GM23338 (cell line): ENCODE measurements around the gene RALGPS1. TPM values are rescaled to one million over a fixed set of nuclear protein-coding genes. Genes with fewer than 3 reads are reported as not detected.

Source experiments
- ATAC-seq: fragments of 200-7000 bp; cut with Tn5 transposase; 3 replicates; pipeline ENCODE4 v1.9.1; 2020
- DNase-seq: peaks from one replicate; pipeline ENCODE4 v3.0.0-alpha.2; 2015; ENCODE audit warnings: low spot score
- H2AFZ ChIP-seq: fragments of 200-600 bp; sonication (generic); 2 replicates; pipeline ENCODE4 v1.8.0; 2016; ENCODE audit warnings: antibody characterized with exemption, mild to moderate bottlenecking, moderate library complexity
- H3F3A ChIP-seq: fragments of 200-600 bp; sonication (generic); replicated peaks from 2 replicates; pipeline ENCODE4 v1.8.0; 2017; ENCODE audit warnings: antibody characterized with exemption, mixed run types, low read depth
- H3K27ac ChIP-seq: fragments of 200-600 bp; sonication (generic); 2 replicates; pipeline ENCODE4 v1.6.1; 2016; ENCODE audit warnings: low read depth
- H3K27me3 ChIP-seq: fragments of 200-600 bp; sonication (generic); 2 replicates; pipeline ENCODE4 v1.8.0; 2016; ENCODE audit warnings: mild to moderate bottlenecking, mixed run types, moderate library complexity; ENCODE audit not compliant: insufficient read depth
- H3K36me3 ChIP-seq: fragments of 200-600 bp; sonication (generic); 2 replicates; pipeline ENCODE4 v1.8.0; 2016; ENCODE audit warnings: mild to moderate bottlenecking; ENCODE audit not compliant: insufficient read depth
- H3K4me1 ChIP-seq: fragments of 200-600 bp; sonication (generic); 2 replicates; pipeline ENCODE4 v1.8.0; 2016; ENCODE audit warnings: mild to moderate bottlenecking, moderate library complexity; ENCODE audit not compliant: insufficient read depth
- H3K4me2 ChIP-seq: fragments of 200-600 bp; sonication (generic); 2 replicates; pipeline ENCODE4 v1.7.1; 2017; ENCODE audit warnings: mixed run types
- H3K4me3 ChIP-seq: fragments of 200-600 bp; sonication (generic); 2 replicates; pipeline ENCODE4 v1.6.1; 2016; ENCODE audit warnings: mixed run types
- H3K79me2 ChIP-seq: fragments of 200-600 bp; sonication (generic); replicated peaks from 2 replicates; pipeline ENCODE4 v1.8.0; 2017; ENCODE audit warnings: mild to moderate bottlenecking; ENCODE audit not compliant: insufficient read depth
- H3K9me2 ChIP-seq: fragments of 200-600 bp; sonication (generic); 2 replicates; pipeline ENCODE4 v1.8.0; 2017; ENCODE audit not compliant: insufficient read depth
- H4K20me1 ChIP-seq: fragments of 200-600 bp; sonication (generic); replicated peaks from 2 replicates; pipeline ENCODE4 v1.8.0; 2017; ENCODE audit warnings: mild to moderate bottlenecking; ENCODE audit not compliant: insufficient read depth
- H3K27ac Mint-ChIP-seq: 2 replicates; pipeline ENCODE4 v1.8.0; 2020; ENCODE audit warnings: inconsistent platforms, mild to moderate bottlenecking, moderate library complexity, mixed read lengths
- H3K27me3 Mint-ChIP-seq: 3 replicates; pipeline ENCODE4 v1.8.0; 2022; ENCODE audit warnings: low read depth, mild to moderate bottlenecking, moderate library complexity, mixed read lengths, inconsistent platforms; ENCODE audit not compliant: insufficient read depth, poor library complexity
- H3K36me3 Mint-ChIP-seq: 3 replicates; pipeline ENCODE4 v1.8.0; 2021; ENCODE audit warnings: low read depth, mild to moderate bottlenecking, inconsistent platforms, moderate library complexity, mixed read lengths
- H3K4me1 Mint-ChIP-seq: 3 replicates; pipeline ENCODE4 v1.8.0; 2020; ENCODE audit warnings: mild to moderate bottlenecking, inconsistent platforms, mixed read lengths
- H3K4me3 Mint-ChIP-seq: 3 replicates; pipeline ENCODE4 v1.8.0; 2021; ENCODE audit warnings: moderate library complexity, mild to moderate bottlenecking, inconsistent platforms, mixed read lengths
- H3K9me3 Mint-ChIP-seq: 3 replicates; pipeline ENCODE4 v1.8.0; 2020; ENCODE audit warnings: moderate library complexity, mild to moderate bottlenecking, inconsistent platforms, mixed read lengths
- CREB1 ChIP-seq: fragments of 250-450 bp; sonication (Bioruptor Pico); IDR thresholded peaks from 2 replicates; pipeline ENCODE4 v1.5.0; 2020; ENCODE audit warnings: low read depth, mild to moderate bottlenecking, moderate library complexity
- EZH2 ChIP-seq: fragments of 200-600 bp; sonication (generic); IDR thresholded peaks from one replicate; pipeline ENCODE4 v1.8.0; 2017; ENCODE audit warnings: antibody characterized with exemption, mild to moderate bottlenecking, low read depth; ENCODE audit not compliant: unreplicated experiment
- EZH2phosphoT487 ChIP-seq: fragments of 200-600 bp; sonication (generic); IDR thresholded peaks from one replicate; pipeline ENCODE4 v1.8.1; 2018; ENCODE audit warnings: antibody characterized with exemption; ENCODE audit not compliant: unreplicated experiment
- JUNB ChIP-seq: IDR thresholded peaks from one replicate; pipeline ENCODE4 v1.6.1; 2016; ENCODE audit warnings: antibody characterized with exemption; ENCODE audit not compliant: unreplicated experiment
- NANOG ChIP-seq: IDR thresholded peaks from 2 replicates; pipeline ENCODE4 v1.6.1; 2016; ENCODE audit warnings: antibody characterized with exemption, borderline replicate concordance
- POLR2AphosphoS5 ChIP-seq: IDR thresholded peaks from 2 replicates; pipeline ENCODE4 v1.6.1; 2016; ENCODE audit warnings: antibody characterized with exemption, low read depth
- STAT1 ChIP-seq: IDR thresholded peaks from one replicate; pipeline ENCODE4 v1.6.1; 2016; ENCODE audit warnings: antibody characterized with exemption; ENCODE audit not compliant: unreplicated experiment
- ZNF114 ChIP-seq: fragments of 250-450 bp; sonication (Bioruptor Pico); IDR thresholded peaks from 2 replicates; pipeline ENCODE4 v1.5.0; 2020; ENCODE audit warnings: mild to moderate bottlenecking, moderate library complexity
- ZNF331 ChIP-seq: fragments of 250-450 bp; sonication (Bioruptor Pico); IDR thresholded peaks from 2 replicates; pipeline ENCODE4 v1.5.0; 2020; ENCODE audit warnings: low read depth, mild to moderate bottlenecking, moderate library complexity
- polyA plus RNA-seq: library from polyadenylated mRNA; unstranded; fragments of >200 nt; fragmentation: Nextera tagmentation; extraction: Ambion mirVana; gene quantifications from 2 replicates; pipeline ENCODE4 v1.2.1, GENCODE V29; 2016
- total RNA-seq: library from RNA; depleted of rRNA; stranded (reverse); fragments of >200 nt; shearing (Covaris generic); gene quantifications from 2 replicates; pipeline ENCODE4 v1.2.3, GENCODE V29; 2014
- TF ChIP-seq, protein P1 (sequence below): fragments of 250-450 bp; sonication (Bioruptor Pico); IDR thresholded peaks from 2 replicates; pipeline ENCODE4 v1.5.0; 2020; ENCODE audit warnings: mild to moderate bottlenecking, moderate library complexity

RALGPS1 gene
- total and polyA plus RNA-seq, 2 experiments from 2014 or later, result 18.2 to 57.1 TPM

- Histone ChIP-seq H3K4me3 (no peak overlapping the region), H3K36me3 (no peaks in the 10 kb centered on the region), H3K4me1 (no peaks in the 10 kb centered on the region), H3K9me2 (no peaks in the 10 kb centered on the region), H3K27ac (no peak overlapping the region), H3K27me3 (no peaks in the 10 kb centered on the region), H2AFZ (no peak overlapping the region), H3F3A (no peaks in the 10 kb centered on the region), H4K20me1 (0 out of 2 replicates have a peak, but pooled peaks cover 4% of the 10 kb centered on the region), H3K79me2 (no peaks in the 10 kb centered on the region), H3K4me2 (no peak overlapping the region)
- peaks cover 2% of the 10 kb centered on the region for H3K27me3 Mint-ChIP-seq
- H3K9me3 Mint-ChIP-seq, result no peaks in the 10 kb centered on the region
- TF ChIP-seq JUNB (no peak), ZNF114 (CRISPR knock-in tag) (no peak), STAT1 (no peak)
- TF ChIP-seq, protein P1, sequence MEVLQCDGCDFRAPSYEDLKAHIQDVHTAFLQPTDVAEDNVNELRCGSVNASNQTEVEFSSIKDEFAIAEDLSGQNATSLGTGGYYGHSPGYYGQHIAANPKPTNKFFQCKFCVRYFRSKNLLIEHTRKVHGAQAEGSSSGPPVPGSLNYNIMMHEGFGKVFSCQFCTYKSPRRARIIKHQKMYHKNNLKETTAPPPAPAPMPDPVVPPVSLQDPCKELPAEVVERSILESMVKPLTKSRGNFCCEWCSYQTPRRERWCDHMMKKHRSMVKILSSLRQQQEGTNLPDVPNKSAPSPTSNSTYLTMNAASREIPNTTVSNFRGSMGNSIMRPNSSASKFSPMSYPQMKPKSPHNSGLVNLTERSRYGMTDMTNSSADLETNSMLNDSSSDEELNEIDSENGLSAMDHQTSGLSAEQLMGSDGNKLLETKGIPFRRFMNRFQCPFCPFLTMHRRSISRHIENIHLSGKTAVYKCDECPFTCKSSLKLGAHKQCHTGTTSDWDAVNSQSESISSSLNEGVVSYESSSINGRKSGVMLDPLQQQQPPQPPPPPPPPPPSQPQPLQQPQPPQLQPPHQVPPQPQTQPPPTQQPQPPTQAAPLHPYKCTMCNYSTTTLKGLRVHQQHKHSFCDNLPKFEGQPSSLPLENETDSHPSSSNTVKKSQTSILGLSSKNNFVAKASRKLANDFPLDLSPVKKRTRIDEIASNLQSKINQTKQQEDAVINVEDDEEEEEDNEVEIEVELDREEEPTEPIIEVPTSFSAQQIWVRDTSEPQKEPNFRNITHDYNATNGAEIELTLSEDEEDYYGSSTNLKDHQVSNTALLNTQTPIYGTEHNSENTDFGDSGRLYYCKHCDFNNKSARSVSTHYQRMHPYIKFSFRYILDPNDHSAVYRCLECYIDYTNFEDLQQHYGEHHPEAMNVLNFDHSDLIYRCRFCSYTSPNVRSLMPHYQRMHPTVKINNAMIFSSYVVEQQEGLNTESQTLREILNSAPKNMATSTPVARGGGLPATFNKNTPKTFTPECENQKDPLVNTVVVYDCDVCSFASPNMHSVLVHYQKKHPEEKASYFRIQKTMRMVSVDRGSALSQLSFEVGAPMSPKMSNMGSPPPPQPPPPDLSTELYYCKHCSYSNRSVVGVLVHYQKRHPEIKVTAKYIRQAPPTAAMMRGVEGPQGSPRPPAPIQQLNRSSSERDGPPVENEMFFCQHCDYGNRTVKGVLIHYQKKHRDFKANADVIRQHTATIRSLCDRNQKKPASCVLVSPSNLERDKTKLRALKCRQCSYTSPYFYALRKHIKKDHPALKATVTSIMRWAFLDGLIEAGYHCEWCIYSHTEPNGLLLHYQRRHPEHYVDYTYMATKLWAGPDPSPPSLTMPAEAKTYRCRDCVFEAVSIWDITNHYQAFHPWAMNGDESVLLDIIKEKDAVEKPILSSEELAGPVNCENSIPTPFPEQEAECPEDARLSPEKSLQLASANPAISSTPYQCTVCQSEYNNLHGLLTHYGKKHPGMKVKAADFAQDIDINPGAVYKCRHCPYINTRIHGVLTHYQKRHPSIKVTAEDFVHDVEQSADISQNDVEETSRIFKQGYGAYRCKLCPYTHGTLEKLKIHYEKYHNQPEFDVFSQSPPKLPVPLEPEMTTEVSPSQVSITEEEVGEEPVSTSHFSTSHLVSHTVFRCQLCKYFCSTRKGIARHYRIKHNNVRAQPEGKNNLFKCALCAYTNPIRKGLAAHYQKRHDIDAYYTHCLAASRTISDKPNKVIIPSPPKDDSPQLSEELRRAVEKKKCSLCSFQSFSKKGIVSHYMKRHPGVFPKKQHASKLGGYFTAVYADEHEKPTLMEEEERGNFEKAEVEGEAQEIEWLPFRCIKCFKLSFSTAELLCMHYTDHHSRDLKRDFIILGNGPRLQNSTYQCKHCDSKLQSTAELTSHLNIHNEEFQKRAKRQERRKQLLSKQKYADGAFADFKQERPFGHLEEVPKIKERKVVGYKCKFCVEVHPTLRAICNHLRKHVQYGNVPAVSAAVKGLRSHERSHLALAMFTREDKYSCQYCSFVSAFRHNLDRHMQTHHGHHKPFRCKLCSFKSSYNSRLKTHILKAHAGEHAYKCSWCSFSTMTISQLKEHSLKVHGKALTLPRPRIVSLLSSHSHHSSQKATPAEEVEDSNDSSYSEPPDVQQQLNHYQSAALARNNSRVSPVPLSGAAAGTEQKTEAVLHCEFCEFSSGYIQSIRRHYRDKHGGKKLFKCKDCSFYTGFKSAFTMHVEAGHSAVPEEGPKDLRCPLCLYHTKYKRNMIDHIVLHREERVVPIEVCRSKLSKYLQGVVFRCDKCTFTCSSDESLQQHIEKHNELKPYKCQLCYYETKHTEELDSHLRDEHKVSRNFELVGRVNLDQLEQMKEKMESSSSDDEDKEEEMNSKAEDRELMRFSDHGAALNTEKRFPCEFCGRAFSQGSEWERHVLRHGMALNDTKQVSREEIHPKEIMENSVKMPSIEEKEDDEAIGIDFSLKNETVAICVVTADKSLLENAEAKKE (CRISPR knock-in tag), result no peak
- no peak overlapping the region for H3K27ac Mint-ChIP-seq
- ATAC-seq, result no peak
- DNase-seq, result no peak
- no peak overlapping the region for H3K4me3 Mint-ChIP-seq
- no peaks in the 10 kb centered on the region; the same call in 2 of the 3 replicates for H3K36me3 Mint-ChIP-seq
- H3K4me1 Mint-ChIP-seq, result peaks cover 9% of the 10 kb centered on the region
Measured at GRCh38 chr9:127058645-127059021, 144.1 kb downstream of the RALGPS1 start.

DNA sequence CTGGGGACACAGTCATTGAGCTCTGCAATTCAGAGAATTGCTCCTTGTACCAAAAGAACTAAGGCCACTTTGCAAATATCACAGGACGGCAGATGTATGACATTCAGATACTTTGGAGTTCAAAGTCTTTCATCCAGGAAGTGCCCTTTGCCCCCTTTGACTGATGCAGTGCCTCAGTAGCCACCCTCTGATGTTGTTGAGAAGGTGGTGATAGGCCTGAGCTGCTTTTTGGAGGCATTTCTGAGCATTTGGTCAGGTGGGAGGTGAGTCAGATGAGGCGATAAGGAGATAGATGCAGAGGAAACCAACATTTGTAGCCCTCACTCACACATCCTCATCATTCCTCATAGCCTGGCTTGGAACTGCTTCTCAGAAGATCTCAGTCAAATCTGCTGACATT is 144.4 kb downstream of the RALGPS1 start:
- no peaks in the 10 kb centered on the region for H3F3A ChIP-seq
- H3K4me3 ChIP-seq, result no peak overlapping the region
- no peaks in the 10 kb centered on the region for H3K9me3 Mint-ChIP-seq
- no peak overlapping the region for H2AFZ ChIP-seq
- ATAC-seq (no peak), DNase-seq (no peak)
- H3K4me3 Mint-ChIP-seq, result no peak overlapping the region
- H3K4me1 ChIP-seq, result no peaks in the 10 kb centered on the region
- H4K20me1 ChIP-seq, result no peaks in the 10 kb centered on the region
- H3K27me3 Mint-ChIP-seq, result peaks cover 2% of the 10 kb centered on the region
- H3K9me2 ChIP-seq, result no peaks in the 10 kb centered on the region
- H3K27ac ChIP-seq, result no peak overlapping the region
- H3K36me3 ChIP-seq, result no peaks in the 10 kb centered on the region
- peaks cover 9% of the 10 kb centered on the region for H3K4me1 Mint-ChIP-seq
- H3K27me3 ChIP-seq, result no peaks in the 10 kb centered on the region
- no peak overlapping the region for H3K4me2 ChIP-seq
- H3K36me3 Mint-ChIP-seq, result no peaks in the 10 kb centered on the region; the same call in 2 of the 3 replicates
- no peaks in the 10 kb centered on the region for H3K79me2 ChIP-seq
- no peak overlapping the region for H3K27ac Mint-ChIP-seq
- TF ChIP-seq JUNB (no peak), EZH2phosphoT487 (no peak), POLR2AphosphoS5 (no peak), ZNF114 (CRISPR knock-in tag) (no peak), ZNF331 (CRISPR knock-in tag) (no peak), CREB1 (no peak), STAT1 (no peak), NANOG (no peak), EZH2 (no peak)
